HG02885 (cell line): Measurements from ENCODE around the gene ZNF286A.
"Not testable (repeated sequence)": the region's sequence is repeated elsewhere in the genome, so short reads cannot be mapped to it uniquely, and the experiment has no call there.

Experiments used
- ATAC-seq: cut with Tn5 transposase; IDR thresholded peaks from one replicate; pipeline ENCODE4 v1.9.1; 2021; ENCODE audit warnings: mild to moderate bottlenecking; ENCODE audit not compliant: unreplicated experiment, poor library complexity

Gene ZNF286A

DNA sequence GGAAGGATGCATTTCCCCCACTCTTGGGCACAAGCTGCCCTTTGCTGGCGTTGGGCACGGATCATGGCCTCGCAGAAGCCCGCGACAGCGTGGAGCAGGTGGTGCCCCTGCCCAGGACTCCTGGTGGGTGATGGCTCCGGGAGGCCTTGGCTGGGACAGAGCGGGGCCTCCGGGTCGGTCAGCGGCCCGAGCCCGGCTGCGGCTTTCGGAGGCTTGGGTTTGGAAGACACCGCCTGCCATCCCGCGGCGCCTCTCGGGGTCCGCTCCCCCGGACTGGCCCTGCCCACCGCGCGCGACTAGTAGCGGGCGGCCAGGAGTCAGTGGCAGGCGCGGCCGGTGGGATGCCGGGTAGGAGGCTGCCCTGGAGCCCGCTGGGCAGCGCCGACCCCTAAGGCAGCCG is 49.9 kb downstream of the ZNF286A start:
- not testable (repeated sequence) for ATAC-seq

DNA sequence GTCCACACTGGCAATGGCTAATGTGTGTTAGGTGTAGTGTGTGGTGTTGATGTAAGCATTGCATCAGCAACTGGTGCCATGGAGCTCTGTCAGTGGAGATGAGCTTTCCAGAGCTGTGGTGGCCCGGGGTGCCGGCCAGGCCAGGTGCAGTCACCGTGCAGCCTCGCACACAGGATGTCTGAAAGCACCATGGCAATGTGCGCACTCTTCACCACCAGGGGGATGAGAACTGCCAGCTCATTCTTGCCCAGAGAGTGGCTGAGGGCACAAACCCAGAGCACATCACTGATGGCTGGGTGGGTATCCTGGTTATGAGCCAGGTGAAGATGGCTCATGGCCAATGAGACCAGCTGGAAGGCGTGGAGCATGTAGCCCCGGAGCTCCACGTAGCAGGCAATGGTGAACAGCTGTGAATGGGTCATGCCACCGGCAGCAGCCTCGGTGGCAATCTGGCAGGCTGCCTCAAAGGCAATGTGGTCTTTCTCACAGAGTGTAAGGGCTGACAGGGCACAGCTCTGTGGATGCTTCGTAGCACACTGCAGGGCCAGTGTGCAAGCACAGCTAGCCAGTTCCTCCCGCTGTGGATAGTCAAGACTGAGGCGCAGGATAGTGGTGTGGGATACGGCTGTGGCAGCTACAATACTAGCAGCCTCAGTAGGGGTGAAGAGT is 69.4 kb downstream of the ZNF286A start:
- ATAC-seq: not testable (repeated sequence)
